ENCODE measurements around the gene CILP2. TPM values are rescaled to one million over a fixed set of nuclear protein-coding genes. Genes with fewer than 3 reads are reported as not detected.

CILP2 gene
- total RNA-seq, 1 donor from 2014 or later, result 40.9 TPM

DNA sequence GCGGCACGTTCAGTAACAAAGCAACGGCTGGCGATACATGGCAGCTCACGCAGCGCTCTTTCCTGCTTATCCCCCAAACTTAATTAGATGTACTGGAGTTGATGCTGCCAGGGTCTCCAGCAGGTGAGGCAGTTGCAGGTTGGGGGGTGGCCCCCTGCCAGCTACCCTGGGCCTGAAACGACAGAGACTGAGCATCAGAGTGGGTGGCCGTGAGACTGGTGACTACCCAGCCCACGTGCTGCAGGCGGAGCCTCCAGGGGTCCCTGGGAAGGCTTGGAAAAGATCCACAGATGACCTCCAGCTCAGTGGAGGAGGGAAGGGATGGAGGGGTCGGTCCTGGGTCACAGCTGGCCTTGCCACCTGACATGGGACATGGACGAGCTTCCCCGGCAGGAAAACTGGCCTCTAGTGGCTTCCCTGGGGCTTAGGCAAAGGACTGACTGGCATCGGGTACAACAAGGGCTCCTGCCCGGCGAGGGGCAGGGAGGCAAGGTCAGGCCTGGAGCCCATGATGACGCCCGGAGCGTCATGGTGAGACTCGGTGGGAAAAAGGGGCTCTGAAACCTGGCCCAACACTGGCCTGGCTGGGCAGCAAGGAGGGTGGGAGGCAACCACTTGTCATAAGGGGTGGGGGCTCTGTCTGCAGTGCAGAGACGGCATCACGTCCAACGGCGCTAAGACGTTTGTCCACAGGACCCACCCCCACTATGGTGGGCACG lies 24.0 kb downstream of the CILP2 start:
- DNase-seq, result no peak
- H3K36me3 Mint-ChIP-seq (ENCODE audit: unreplicated experiment), result peaks cover 11% of the 10 kb centered on the region
- TF ChIP-seq, protein P1, sequence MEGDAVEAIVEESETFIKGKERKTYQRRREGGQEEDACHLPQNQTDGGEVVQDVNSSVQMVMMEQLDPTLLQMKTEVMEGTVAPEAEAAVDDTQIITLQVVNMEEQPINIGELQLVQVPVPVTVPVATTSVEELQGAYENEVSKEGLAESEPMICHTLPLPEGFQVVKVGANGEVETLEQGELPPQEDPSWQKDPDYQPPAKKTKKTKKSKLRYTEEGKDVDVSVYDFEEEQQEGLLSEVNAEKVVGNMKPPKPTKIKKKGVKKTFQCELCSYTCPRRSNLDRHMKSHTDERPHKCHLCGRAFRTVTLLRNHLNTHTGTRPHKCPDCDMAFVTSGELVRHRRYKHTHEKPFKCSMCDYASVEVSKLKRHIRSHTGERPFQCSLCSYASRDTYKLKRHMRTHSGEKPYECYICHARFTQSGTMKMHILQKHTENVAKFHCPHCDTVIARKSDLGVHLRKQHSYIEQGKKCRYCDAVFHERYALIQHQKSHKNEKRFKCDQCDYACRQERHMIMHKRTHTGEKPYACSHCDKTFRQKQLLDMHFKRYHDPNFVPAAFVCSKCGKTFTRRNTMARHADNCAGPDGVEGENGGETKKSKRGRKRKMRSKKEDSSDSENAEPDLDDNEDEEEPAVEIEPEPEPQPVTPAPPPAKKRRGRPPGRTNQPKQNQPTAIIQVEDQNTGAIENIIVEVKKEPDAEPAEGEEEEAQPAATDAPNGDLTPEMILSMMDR (IDR thresholded peaks at IDR 0.05; ENCODE audit: partially characterized antibody, unreplicated experiment), result no peak
- H3K4me3 Mint-ChIP-seq (ENCODE audit: unreplicated experiment), result no peak overlapping the region
- peaks cover 3% of the 10 kb centered on the region for H3K9me3 Mint-ChIP-seq (ENCODE audit: unreplicated experiment)
- H3K27me3 Mint-ChIP-seq (ENCODE audit: unreplicated experiment), result peaks cover 14% of the 10 kb centered on the region
- H3K4me1 Mint-ChIP-seq (ENCODE audit: low read depth, unreplicated experiment), result peaks cover 5% of the 10 kb centered on the region
- H3K27ac Mint-ChIP-seq (ENCODE audit: unreplicated experiment), result peak overlapping the region; percentile 48

DNA sequence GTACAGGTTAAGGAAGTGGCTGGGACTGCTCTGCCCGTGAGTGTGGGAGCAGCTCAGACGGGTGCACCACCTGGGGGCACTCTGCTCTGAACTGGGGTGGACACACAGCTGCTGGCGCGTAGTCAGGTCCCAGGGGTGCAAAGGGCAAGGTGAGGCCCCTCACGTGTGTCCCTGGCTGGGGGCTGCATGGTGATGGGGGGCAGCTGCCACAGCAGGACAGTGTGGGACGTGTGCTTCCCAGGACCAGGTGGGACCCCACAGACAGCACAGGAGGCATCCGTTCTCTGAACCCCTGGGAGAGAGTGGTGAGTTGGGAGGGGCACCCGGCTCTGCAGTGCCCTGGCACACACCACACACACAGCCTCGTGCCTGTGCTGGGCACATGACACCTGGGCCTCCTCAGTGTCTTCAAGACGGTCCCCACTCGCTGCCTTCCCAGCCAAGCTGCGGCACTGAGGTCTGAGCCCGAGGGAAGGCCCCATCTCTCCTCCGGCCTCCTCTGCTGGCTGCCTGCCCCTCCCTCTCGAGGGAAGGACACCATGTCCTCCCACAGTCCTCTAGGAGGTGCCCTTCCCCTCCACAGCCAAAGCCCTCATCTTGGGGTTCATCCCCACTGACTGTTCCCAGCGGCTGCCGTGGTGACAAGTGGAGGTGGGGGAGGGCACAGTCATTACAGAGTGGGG lies 24.7 kb downstream of the CILP2 start:
- DNase-seq, result no peak

DNA sequence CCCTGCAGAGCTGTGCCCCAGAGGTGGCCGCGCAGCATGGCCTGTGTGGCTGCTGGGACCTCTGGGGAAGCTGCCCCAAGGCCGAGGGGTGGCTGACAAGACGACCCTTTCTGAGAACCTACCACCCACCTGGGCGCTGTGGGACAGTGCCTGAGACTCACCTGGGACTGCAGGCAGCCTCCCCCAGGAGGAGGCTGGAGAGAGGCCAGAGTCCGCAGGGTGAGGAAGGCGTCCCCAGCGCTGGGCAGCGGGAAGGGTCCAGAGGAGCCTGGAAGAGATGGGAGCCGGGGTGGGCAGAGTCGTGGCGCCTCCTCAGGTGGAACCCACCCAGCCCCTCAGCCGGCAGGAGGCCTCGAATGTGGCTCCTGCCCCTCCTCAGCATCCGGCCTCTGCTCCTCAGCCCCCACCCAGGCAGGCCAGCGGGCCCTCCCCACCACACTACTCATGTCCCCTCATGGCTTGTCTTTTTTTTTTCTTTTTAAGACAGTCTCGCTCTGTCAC lies 25.3 kb downstream of the CILP2 start:
- TF ChIP-seq, protein P1 (IDR thresholded peaks at IDR 0.05; ENCODE audit: partially characterized antibody, unreplicated experiment), result no peak
- Mint-ChIP-seq H3K27ac (ENCODE audit: unreplicated experiment) (no peak overlapping the region), H3K4me3 (ENCODE audit: unreplicated experiment) (no peak overlapping the region), H3K36me3 (ENCODE audit: unreplicated experiment) (peaks cover 11% of the 10 kb centered on the region), H3K9me3 (ENCODE audit: unreplicated experiment) (peaks cover 3% of the 10 kb centered on the region), H3K27me3 (ENCODE audit: unreplicated experiment) (peaks cover 13% of the 10 kb centered on the region), H3K4me1 (ENCODE audit: low read depth, unreplicated experiment) (peaks cover 5% of the 10 kb centered on the region)
- no peak for DNase-seq

More for the DNA sequence above, 24.7 kb downstream of the CILP2 start:
- peaks cover 3% of the 10 kb centered on the region for H3K9me3 Mint-ChIP-seq (ENCODE audit: unreplicated experiment)
- peaks cover 11% of the 10 kb centered on the region for H3K36me3 Mint-ChIP-seq (ENCODE audit: unreplicated experiment)
- no peak overlapping the region for H3K27ac Mint-ChIP-seq (ENCODE audit: unreplicated experiment)
- TF ChIP-seq, protein P1 (IDR thresholded peaks at IDR 0.05; ENCODE audit: partially characterized antibody, unreplicated experiment), result no peak
- H3K4me3 Mint-ChIP-seq (ENCODE audit: unreplicated experiment), result no peak overlapping the region
- peaks cover 16% of the 10 kb centered on the region for H3K27me3 Mint-ChIP-seq (ENCODE audit: unreplicated experiment)
- peaks cover 5% of the 10 kb centered on the region for H3K4me1 Mint-ChIP-seq (ENCODE audit: low read depth, unreplicated experiment)

DNA sequence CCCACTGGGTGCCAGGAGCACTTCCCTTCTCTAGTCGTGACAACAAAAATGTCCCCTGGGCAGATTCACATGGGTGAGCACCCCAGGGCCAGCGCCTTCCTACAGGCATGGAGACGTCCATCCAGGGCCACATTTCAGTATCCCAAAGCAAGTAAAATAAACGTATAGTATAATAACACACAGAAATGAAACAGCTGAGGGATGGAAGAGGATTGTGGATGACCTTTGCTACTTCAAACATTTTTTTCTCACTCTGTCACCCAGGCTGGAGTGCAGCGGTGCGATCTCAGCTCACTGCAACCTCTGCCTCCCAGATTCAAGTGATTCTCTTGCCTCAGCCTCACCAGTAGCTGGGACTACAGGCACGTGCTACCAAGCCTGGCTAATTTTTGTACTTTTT lies 28.2 kb downstream of the CILP2 start:
- peaks cover 24% of the 10 kb centered on the region for H3K36me3 Mint-ChIP-seq (ENCODE audit: unreplicated experiment)
- no peak for DNase-seq
- H3K4me1 Mint-ChIP-seq (ENCODE audit: low read depth, unreplicated experiment), result peaks cover 9% of the 10 kb centered on the region
- TF ChIP-seq, protein P1 (IDR thresholded peaks at IDR 0.05; ENCODE audit: partially characterized antibody, unreplicated experiment), result no peak
- peaks cover 9% of the 10 kb centered on the region for H3K9me3 Mint-ChIP-seq (ENCODE audit: unreplicated experiment)
- H3K27me3 Mint-ChIP-seq (ENCODE audit: unreplicated experiment), result peaks cover 13% of the 10 kb centered on the region
- H3K4me3 Mint-ChIP-seq (ENCODE audit: unreplicated experiment), result no peak overlapping the region
- no peak overlapping the region for H3K27ac Mint-ChIP-seq (ENCODE audit: unreplicated experiment)

DNA sequence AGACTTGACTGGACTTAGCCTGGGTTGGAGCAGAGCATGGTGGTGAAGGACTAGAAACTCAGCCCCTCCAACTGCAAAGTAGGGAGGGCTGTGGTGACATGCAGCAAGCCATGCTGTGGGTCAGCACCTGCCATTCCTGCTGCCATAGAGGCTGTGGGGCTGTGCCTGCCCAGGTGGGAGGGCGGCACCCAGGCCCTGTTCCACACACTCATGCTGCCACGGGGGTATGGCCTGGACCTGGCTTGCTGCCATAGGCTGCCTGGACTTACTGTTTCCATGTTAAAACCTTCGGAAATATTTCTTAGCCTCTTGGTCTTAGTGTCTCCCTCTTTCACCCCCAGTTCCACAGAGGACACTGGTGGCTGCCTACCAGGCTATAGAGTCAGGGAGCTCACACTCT lies 29.3 kb downstream of the CILP2 start:
- H3K27ac Mint-ChIP-seq (ENCODE audit: unreplicated experiment), result no peak overlapping the region
- H3K9me3 Mint-ChIP-seq (ENCODE audit: unreplicated experiment), result peaks cover 9% of the 10 kb centered on the region
- H3K27me3 Mint-ChIP-seq (ENCODE audit: unreplicated experiment), result peaks cover 10% of the 10 kb centered on the region
- peaks cover 24% of the 10 kb centered on the region for H3K36me3 Mint-ChIP-seq (ENCODE audit: unreplicated experiment)
- no peak overlapping the region for H3K4me3 Mint-ChIP-seq (ENCODE audit: unreplicated experiment)
- H3K4me1 Mint-ChIP-seq (ENCODE audit: low read depth, unreplicated experiment), result peaks cover 5% of the 10 kb centered on the region
- TF ChIP-seq, protein P1 (IDR thresholded peaks at IDR 0.05; ENCODE audit: partially characterized antibody, unreplicated experiment), result no peak
- DNase-seq, result no peak
